DMS53 (cell line): ENCODE data around the gene HERC3.

Source experiments
- DNase-seq: peaks from one replicate; lab custom pipeline; 2025; lab: John Stamatoyannopoulos, UW

Gene HERC3

GRCh38 chr4:88746206-88746605, 153.9 kb downstream of the HERC3 start:
- DNase-seq = no peak

GRCh38 chr4:88747351-88747750, 155.1 kb downstream of the HERC3 start:
- no peak for DNase-seq

GRCh38 chr4:88750369-88750768, 158.1 kb downstream of the HERC3 start:
- no peak for DNase-seq

- DNase-seq = no peak
These were observed 159.2 kb downstream of the HERC3 start for GRCh38 chr4:88751258-88752075.

- DNase-seq = no peak
These were observed 159.8 kb downstream of the HERC3 start for GRCh38 chr4:88752076-88752463.

- DNase-seq = no peak
These were observed 160.5 kb downstream of the HERC3 start for GRCh38 chr4:88752754-88753153.

GRCh38 chr4:88753658-88754571, 161.6 kb downstream of the HERC3 start:
- DNase-seq = no peak

GRCh38 chr4:88754796-88755195, 162.5 kb downstream of the HERC3 start:
- DNase-seq = no peak

- DNase-seq = no peak
These were observed 163.2 kb downstream of the HERC3 start for GRCh38 chr4:88755454-88755853.

GRCh38 chr4:88756149-88756548, 163.9 kb downstream of the HERC3 start:
- DNase-seq = no peak

- DNase-seq = no peak
These were observed 164.8 kb downstream of the HERC3 start for GRCh38 chr4:88757067-88757466.

- DNase-seq = no peak
These were observed 165.5 kb downstream of the HERC3 start for GRCh38 chr4:88757776-88758175.
